ENCODE measurements around the gene CTSL.
"Not testable (repeated sequence)": the region's sequence is repeated elsewhere in the genome, so short reads cannot be mapped to it uniquely, and the experiment has no call there.

CTSL gene

GRCh38 chr9:87722393-87723088 is 3.4 kb upstream of the CTSL start:
- no peak for DNase-seq

- no peak for DNase-seq
Observed at GRCh38 chr9:87725356-87725899, 491 bp upstream of the CTSL start.

DNA sequence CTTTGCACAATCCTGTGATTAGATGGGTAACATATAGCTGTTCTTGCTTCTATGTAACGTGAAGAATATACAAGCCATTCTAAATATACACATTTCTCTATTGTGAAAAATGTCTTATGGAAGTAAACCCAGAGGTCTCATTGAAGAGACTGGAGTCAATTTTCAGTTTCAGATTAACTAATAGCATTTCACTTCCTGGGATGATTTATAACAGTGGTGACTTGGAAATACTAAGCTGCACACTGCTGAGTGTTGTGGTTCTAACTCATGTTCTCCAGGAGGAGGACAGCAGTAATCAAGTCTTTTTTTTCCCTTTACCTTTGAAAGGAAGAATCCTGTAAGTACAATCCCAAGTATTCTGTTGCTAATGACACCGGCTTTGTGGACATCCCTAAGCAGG is 3.3 kb downstream of the CTSL start:
- DNase-seq: no peak

GRCh38 chr9:87731321-87731720 is 5.4 kb downstream of the CTSL start:
- no peak for DNase-seq

DNA sequence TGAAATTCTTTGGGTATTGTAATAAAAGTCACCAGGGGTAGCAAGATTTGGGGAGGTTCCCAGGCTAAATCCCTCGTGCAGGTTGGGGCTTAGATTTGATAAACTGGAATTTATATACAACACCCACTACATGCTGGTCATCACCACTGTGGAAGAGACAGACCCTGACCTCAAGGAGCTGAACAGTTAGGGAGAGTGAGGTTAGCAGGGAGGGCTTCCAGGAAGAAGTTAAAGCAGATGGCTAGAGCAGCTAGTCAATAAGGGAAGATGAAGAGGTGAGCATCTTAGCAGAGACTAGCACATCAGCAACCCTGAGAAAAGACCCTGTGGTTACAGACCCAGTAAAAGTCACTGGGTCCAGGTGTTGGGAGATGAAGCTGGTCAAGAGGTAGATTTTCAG is 6.4 kb downstream of the CTSL start:
- DNase-seq: no peak

- no peak for DNase-seq
Observed at GRCh38 chr9:87732756-87733155, 6.8 kb downstream of the CTSL start.

GRCh38 chr9:87733273-87734052 is 7.5 kb downstream of the CTSL start:
- DNase-seq: no peak

DNA sequence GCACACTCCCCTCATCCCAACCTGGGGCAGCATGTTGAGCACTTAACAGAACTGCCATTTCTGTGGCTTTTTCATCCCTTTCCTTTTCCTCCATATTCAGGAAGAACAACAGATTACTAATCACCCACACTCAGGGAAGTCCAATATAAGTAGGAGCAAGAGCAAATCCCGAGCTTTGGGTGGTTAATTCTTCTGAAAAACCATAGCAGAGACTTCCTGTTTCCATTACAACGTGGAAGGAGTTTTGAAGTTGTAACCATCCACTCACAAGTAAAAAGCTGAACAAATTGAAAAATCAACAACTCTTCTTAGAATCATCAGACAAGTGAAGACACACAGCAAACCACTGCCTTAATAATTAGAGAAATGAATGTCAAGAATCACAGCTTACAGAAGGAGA is 8.2 kb downstream of the CTSL start:
- no peak for DNase-seq

DNA sequence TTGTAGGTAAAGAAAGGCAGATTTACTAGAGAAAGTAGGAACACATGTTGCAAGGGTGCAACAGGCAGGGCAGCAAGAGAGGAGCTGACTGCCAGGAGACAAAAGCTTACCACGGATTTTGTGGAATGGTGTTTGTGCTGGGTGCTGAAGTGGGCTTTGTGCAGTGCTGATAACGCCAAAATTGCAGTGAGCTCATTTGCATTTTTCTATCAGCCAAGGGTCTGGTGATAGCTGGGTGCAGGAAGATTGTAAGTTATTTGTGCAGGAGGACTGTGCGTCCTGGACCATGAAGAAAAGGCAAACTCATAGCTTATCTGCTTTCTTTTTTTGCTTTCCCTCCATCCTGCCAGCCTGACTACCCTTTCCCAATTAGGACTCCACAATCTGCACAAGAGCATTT is 13.6 kb downstream of the CTSL start:
- DNase-seq: no peak

- no peak for DNase-seq
Observed at GRCh38 chr9:87740209-87740608, 14.3 kb downstream of the CTSL start.

DNA sequence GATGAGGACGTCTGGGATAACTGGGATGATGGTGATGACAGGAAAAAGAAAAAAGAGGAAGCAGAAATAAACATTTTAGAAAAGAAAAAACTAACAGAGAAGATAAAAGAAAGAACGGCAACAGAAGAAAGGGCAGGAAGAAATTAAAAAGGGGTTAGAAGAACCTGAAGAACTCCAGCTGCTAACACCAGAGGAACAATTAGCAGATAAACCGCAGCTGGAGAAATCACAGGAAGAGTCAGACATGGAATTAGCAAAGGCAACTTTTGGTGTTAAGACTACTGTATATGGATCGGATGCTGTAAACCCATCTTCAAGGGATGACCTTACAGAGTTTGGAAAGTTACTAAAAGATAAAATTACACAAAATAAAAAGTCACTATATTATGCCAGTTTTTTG is 15.4 kb downstream of the CTSL start:
- DNase-seq: no peak

DNA sequence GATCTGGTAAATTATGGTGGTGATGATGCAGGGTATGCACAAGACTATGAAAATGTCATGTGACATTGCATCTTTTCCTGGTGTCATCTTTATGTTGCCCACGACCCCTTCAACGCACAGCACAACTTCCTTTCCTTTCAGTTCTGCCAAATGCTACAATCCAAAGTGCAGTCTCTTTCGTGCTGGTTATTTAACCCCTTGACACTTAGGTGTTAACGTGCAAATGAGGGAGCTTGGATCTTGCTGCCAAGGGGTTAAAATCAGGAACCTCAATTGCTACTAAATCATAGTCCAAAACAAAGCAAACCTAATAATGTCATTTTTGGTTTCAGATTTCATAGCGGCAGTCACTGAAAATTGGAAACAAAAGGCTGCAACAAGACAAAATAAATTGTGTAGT is 16.0 kb downstream of the CTSL start:
- DNase-seq: no peak

DNA sequence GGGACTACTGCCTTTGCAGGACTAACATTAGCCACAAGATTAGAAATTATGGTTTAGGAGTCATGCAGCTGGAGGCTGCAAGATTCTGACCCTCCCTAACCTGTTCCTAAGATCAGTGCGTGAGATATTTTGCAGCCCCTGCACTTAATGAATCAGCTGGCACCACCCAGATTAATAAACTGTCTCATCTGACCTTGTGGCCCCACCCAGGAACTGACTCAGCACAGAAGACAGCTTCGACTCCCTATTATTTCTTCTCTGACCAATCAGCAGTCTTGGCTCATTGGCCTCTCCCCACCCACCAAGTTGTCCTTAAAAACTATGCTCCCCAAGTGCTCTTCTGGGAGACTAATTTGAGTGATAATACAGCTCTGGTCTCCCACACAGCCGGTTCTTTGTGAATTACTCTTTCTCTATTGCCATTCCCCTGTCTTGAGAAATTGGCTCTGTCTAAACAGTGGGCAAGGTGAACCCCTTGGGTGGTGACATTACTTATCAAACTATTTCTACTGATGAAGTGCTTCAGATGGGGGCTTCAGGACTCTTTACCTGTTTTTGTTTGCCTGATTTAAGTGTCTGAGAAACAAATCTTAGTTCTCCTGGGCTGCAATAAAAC is 17.0 kb downstream of the CTSL start:
- DNase-seq: no peak

DNA sequence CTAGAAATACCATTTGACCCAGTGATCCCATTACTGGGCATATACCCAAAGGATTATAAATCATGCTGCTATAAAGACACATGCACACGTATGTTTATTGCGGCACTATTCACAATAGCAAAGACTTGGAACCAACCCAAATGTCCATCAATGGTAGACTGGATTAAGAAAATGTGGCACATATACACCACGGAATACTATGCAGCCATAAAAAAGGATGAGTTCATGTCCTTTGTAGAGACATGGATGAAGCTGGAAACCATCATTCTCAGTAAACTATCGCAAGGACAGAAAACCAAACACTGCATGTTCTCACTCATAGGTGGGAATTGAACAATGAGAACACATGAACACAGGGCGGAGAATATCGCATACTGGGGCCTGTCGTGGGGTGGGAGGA is 18.3 kb downstream of the CTSL start:
- not testable (repeated sequence) for DNase-seq

DNA sequence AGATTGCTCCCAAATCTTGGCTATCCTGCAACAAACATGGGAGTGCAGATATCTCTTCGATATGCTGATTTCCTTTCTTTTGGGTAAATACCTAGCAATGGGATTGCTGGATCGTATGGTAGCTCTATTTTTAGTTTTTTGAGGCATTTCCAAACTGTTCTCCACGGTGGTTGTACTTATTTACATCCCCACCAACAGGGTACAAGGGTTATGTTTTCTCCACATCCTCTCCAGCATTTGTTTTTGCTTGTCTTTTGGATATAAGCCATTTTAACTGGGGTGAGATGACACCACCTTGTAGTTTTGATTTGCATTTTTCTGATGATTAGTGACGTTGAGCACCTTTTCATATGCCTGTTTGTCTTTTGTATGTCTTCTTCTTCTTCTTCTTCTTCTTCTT is 20.3 kb downstream of the CTSL start:
- no peak for DNase-seq

DNA sequence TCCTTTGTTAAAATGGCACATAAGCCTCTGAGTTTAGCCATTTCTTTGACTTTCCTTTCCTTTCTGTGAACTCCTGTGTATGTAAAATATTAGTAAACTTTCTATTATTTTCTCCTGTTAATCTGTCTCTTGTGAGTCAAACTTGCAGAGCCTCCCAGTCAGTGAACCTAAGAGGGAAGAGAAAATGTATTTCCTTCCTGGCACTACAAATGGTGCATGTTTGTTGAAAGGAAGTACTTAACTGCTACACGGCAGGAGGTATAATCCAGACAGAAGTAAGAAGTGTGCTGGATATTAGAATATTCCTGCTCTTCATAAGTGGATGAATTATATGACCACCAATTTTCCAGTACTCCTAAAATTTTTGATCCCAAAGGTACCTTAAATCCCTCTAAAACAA is 23.0 kb downstream of the CTSL start:
- DNase-seq: no peak

GRCh38 chr9:87749335-87750035 is 23.6 kb downstream of the CTSL start:
- DNase-seq: no peak

DNA sequence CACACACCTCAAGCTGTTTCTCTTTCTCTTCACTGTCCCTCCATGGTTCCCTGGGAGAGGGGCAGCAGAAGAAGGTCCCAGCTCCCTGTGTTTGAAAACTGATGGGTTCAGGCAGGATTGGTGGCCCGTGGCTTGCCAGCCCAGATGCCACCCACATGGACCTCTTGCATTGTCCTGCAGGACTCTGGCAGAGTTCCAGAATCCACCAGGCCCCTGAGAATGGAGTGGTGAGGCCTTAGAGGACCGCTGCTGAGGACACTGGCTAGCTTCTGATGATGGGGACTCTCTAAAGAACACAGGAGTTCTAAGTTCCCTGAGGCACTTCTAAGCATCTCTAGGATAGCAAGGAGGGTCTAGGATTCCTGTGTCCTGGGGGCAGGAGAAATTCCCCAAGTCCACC is 24.8 kb downstream of the CTSL start:
- no peak for DNase-seq

DNA sequence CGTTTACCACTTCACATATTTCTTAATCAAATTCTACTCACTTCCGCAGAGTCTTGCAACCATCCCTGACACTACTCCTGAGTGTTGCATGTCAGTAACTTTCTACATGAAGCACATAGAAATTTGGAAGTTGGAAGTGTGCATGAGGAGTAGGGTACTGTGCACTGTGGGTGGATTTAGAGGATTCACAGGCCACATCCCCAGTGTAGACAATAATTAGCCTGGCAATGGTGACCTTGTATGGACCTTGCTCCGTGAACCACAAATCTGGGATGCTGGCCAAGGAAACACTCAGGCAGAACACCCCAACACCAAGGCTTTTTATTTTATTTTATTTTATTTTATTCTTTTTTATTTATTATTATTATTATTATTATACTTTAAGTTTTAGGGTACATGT is 25.5 kb downstream of the CTSL start:
- DNase-seq: no peak

GRCh38 chr9:87751868-87752267 is 25.9 kb downstream of the CTSL start:
- no peak for DNase-seq

GRCh38 chr9:87753313-87753712 is 27.4 kb downstream of the CTSL start:
- DNase-seq: no peak

DNA sequence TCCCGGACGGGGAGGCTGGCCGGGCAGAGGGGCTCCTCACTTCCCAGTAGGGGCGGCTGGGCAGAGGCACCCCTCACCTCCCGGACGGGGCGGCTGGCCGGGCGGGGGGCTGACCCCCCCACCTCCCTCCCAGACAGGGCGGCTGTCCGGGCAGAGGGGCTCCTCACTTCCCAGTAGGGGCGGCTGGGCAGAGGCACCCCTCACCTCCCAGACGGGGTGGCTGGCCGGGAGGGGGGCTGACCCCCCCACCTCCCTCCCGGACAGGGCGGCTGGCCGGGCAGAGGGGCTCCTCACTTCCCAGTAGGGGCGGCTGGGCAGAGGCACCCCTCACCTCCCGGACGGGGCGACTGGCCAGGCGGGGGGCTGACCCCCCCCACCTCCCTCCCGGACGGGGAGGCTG is 32.4 kb downstream of the CTSL start:
- not testable (repeated sequence) for DNase-seq

- DNase-seq: not testable (repeated sequence)
Observed at GRCh38 chr9:87759980-87760379, 34.1 kb downstream of the CTSL start.
